Uterus (tissue), 4 donors: ENCODE results near the gene SAMD3. TPM values are rescaled to one million over a fixed set of nuclear protein-coding genes. Genes with fewer than 3 reads are reported as not detected.
"Not testable (repeated sequence)": the region's sequence is repeated elsewhere in the genome, so short reads cannot be mapped to it uniquely, and the experiment has no call there.

ENCODE experiments used
- DNase-seq, 2 donors: peaks; one replicate each; pipeline ENCODE4 v3.0.0-alpha.2; 2019 to 2020
- H3K27ac ChIP-seq, 2 donors: fragments of 200-600 bp; sonication (generic); 1 replicate in 1 of 2; 2 replicates in 1 of 2; pipeline ENCODE4 v1.5.1; 2016 to 2018
- H3K27me3 ChIP-seq, 2 donors: fragments of 200-600 bp; sonication (generic); one replicate each; pipeline ENCODE4 v1.5.1; 2018 to 2019; ENCODE audit warnings: control low read depth in 1 of 2
- H3K36me3 ChIP-seq, 2 donors: fragments of 200-600 bp; sonication (generic); one replicate each; pipeline ENCODE4 v1.5.1; 2019; ENCODE audit warnings: control low read depth in 1 of 2
- H3K4me1 ChIP-seq, 2 donors: fragments of 200-600 bp; sonication (generic); one replicate each; pipeline ENCODE4 v1.5.1; 2018 to 2019; ENCODE audit warnings: control low read depth in 1 of 2
- H3K4me3 ChIP-seq, 2 donors: fragments of 200-600 bp; sonication (generic); 1 replicate in 1 of 2; 2 replicates in 1 of 2; pipeline ENCODE4 v1.5.1; 2018 to 2019; ENCODE audit warnings: mild to moderate bottlenecking in 1 of 2
- H3K9me3 ChIP-seq, 2 donors: fragments of 200-600 bp; sonication (generic); one replicate each; pipeline ENCODE4 v1.5.1; 2019; ENCODE audit warnings: control low read depth in 1 of 2
- POLR2A ChIP-seq, 2 donors: fragments of 450-650 bp; IDR thresholded peaks; one replicate each; pipeline ENCODE4 v1.6.1; 2016; ENCODE audit warnings: antibody characterized with exemption in 2 of 2, mild to moderate bottlenecking in 1 of 2, moderate library complexity in 1 of 2
- intact Hi-C: fragments of 100-400 bp; cut with DNase I; formaldehyde crosslinking; loops from one replicate; pipeline ENCODE4 v1.15.1; 2023; ENCODE audit warnings: low total_unique reads
- total RNA-seq, 4 donors: library from RNA; depleted of rRNA in 3 of 4; stranded (reverse); fragments of >200 nt in 3 of 4; gene quantifications; one replicate each; pipeline versions ENCODE4 v1.1.0 to v1.2.4, GENCODE V29; 2014 to 2023
- TF ChIP-seq, protein P1 (sequence below), 4 experiments: fragments of 200-600 bp in 2 of 4; fragments of 450-650 bp in 2 of 4; sonication (generic) in 2 of 4; IDR thresholded peaks; one replicate each; pipeline ENCODE4 v1.5.1; 2016 to 2019; ENCODE audit warnings: antibody characterized with exemption in 4 of 4, mild to moderate bottlenecking in 2 of 4, moderate library complexity in 1 of 4
- donor health status: DM: yes; HTN: yes; CAD: no.

The SAMD3 gene, protein sequence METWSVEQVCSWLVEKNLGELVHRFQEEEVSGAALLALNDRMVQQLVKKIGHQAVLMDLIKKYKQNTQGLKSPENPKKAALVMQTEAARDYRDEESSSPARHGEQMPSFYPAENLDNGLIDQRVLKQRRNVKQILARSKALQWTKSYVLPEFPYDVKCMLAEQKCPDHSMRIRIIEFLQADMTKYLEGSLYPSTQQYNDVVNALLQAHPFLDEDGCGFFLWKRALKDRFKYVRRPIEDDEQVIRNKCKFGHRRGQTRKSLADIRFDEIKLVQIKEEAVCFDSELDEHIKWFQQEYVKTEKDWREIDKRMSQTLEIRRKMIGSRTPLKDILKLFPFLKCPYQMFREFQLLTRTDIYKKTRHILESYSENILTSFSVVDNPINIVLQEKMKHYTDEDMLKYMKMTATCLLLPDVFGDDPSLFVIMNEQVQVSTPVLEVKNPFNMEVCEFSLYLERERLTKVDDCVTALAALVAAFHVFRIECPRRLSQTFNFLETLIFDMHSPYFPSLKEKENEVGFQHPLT
- total RNA-seq: 10 to 100 TPM in 1 of 4 donors, 1 to 10 TPM in 3; 4.1 to 10.0 (median 4.5) TPM

DNA sequence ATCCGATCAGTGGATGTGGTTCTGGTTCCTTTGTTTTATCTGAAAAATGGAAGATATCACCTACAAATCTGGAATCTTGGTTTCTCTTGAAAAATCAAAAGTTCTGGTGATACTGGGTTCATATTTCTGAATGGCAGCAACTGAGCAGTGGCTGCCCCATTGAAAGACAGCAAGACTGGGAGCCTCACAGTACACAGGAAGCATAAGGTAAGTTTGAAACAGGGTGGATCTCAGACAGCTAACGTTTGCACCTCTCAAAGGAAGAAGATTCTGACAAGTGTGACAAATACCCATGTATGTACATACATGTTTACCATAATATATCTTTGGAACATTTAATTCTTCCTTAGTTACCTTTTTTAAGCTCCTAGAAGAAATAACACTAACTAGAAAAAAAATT lies at the start of gene SAMD3:
TSS of gene SAMD3 (minus strand) at position 177 of the 400 bp plus-strand sequence. CDS start 7,678 bp downstream, outside the sequence.
- H3K27me3 ChIP-seq: no peaks in the 10 kb centered on the region

DNA sequence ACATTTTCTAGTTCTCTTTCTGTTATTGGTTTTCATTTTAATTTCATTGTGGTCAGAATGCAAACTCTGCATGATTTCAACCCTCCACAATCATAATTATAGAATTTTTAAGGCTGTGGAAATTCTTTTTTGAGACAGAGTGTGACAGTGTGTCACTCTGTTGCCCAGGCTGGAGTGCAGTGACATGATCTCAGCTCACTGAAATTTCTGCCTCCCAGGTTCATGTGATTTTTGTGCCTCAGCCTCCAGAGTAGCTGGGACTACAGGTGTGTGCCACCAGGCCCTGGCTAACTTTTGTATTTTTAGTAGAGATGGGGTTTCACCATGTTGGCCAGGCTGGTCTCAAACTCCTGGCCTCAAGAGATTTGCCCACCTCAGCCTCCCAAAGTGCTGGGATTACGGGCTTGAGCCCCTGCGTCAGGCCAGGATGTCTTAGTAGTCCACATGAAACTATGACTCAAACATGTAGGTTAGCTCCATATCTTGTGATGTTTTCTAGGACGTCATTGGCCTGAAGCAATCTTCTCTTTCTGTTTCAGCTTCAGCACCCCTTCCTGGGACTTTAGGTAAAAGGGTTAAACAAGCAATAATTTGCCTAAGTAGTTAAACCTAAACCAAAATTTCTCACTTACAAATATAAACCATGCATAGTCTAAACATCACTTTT lies 47.4 kb upstream of the SAMD3 start:
- TF ChIP-seq, protein P1, sequence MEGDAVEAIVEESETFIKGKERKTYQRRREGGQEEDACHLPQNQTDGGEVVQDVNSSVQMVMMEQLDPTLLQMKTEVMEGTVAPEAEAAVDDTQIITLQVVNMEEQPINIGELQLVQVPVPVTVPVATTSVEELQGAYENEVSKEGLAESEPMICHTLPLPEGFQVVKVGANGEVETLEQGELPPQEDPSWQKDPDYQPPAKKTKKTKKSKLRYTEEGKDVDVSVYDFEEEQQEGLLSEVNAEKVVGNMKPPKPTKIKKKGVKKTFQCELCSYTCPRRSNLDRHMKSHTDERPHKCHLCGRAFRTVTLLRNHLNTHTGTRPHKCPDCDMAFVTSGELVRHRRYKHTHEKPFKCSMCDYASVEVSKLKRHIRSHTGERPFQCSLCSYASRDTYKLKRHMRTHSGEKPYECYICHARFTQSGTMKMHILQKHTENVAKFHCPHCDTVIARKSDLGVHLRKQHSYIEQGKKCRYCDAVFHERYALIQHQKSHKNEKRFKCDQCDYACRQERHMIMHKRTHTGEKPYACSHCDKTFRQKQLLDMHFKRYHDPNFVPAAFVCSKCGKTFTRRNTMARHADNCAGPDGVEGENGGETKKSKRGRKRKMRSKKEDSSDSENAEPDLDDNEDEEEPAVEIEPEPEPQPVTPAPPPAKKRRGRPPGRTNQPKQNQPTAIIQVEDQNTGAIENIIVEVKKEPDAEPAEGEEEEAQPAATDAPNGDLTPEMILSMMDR (IDR thresholded peaks at IDR 0.05): no peak
- TF ChIP-seq POLR2A (IDR thresholded peaks at IDR 0.05): no peak
- intact Hi-C loops: no loop called here
- H3K9me3 ChIP-seq: peaks cover 0 to 13% of the 10 kb centered on the region in 2 donors

More for the DNA sequence above, at the start of gene SAMD3:
- H3K9me3 ChIP-seq: no peaks in the 10 kb centered on the region
- TF ChIP-seq POLR2A (IDR thresholded peaks at IDR 0.05): no peak
- TF ChIP-seq, protein P1 (IDR thresholded peaks at IDR 0.05): no peak
- H3K4me1 ChIP-seq: no peaks in the 10 kb centered on the region
- no peak within 1 kb of the TSS for H3K27ac ChIP-seq
- intact Hi-C loops: no loop called here
- DNase-seq: no peak
- no peak within 1 kb of the TSS for H3K4me3 ChIP-seq
- H3K36me3 ChIP-seq: no peaks in the 10 kb centered on the region

DNA sequence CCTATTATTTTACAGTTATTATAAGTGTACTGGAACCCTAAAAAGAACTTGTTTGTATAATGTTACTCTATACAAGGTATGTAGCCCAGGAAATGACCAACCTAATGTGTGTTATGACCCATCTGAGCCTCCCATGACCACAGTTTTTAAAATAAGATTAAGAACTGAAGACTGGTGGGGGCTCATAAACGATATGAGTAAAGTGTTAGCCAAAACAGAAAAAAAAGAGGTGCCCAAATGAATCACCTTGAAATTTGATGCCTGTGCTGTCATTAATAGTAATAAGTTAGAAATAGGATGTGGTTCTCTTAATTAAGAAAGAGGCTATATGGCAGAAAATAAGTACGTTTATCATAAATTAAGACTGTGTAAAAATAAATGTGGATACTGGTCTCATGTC lies 42.8 kb upstream of the SAMD3 start:
- H3K27me3 ChIP-seq, H3K36me3 ChIP-seq, H3K27ac ChIP-seq, H3K9me3 ChIP-seq, H3K4me3 ChIP-seq, DNase-seq, H3K4me1 ChIP-seq, intact Hi-C loops: not testable (repeated sequence)

More for the DNA sequence above, 47.4 kb upstream of the SAMD3 start:
- H3K4me1 ChIP-seq: no peaks in the 10 kb centered on the region
- DNase-seq: no peak
- no peaks in the 10 kb centered on the region for H3K27me3 ChIP-seq
- no peak overlapping the region for H3K27ac ChIP-seq
- H3K36me3 ChIP-seq: no peaks in the 10 kb centered on the region
- H3K4me3 ChIP-seq: no peak overlapping the region

DNA sequence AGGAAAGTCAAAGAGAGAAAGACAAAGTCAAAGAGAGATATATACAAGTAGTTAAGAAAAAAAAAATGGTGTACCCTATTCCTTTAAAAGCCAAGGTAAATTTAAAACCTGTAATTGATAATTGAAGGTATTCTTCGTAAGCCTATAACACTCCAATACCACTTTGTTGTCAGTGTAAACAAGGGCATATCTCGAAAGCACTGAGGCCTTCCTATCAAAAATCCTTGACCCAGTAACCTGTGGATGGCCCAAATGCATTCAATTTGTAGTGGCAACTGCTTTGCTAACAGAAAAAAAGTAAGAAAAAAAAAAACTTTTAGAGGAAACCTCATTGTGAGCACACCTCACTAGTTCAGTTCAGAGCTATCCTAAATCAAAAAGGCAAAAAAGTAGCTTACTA lies 39.3 kb upstream of the SAMD3 start:
- intact Hi-C loops: no loop called here
- DNase-seq: no peak
- no peaks in the 10 kb centered on the region for H3K4me1 ChIP-seq
- no peaks in the 10 kb centered on the region for H3K36me3 ChIP-seq
- no peaks in the 10 kb centered on the region for H3K27me3 ChIP-seq
- H3K4me3 ChIP-seq: no peak overlapping the region
- no peak overlapping the region for H3K27ac ChIP-seq
- H3K9me3 ChIP-seq: no peaks in the 10 kb centered on the region
- no peak for TF ChIP-seq POLR2A (IDR thresholded peaks at IDR 0.05)
- TF ChIP-seq, protein P1 (IDR thresholded peaks at IDR 0.05): no peak

DNA sequence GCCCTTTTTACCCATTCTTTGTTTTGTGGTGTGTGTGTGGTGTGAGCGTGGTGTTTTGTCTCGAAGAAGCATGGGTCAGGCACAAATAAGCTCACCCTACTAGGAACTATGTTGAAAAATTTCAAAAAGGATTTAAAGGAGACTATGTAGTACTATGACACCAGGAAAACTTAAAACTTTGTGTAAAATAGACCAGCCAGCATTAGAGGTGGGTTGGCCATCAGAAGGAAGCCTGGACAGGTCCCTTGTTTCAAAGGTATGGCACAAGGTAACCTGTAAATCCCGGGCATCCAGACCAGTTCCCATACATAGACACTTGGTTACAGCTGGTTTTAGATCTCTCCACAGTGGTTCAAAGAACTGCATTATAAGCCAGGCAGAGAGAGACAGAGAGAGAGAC lies 38.8 kb upstream of the SAMD3 start:
- H3K4me1 ChIP-seq, H3K9me3 ChIP-seq, H3K27me3 ChIP-seq, H3K36me3 ChIP-seq, DNase-seq, H3K27ac ChIP-seq, intact Hi-C loops, H3K4me3 ChIP-seq: not testable (repeated sequence)

DNA sequence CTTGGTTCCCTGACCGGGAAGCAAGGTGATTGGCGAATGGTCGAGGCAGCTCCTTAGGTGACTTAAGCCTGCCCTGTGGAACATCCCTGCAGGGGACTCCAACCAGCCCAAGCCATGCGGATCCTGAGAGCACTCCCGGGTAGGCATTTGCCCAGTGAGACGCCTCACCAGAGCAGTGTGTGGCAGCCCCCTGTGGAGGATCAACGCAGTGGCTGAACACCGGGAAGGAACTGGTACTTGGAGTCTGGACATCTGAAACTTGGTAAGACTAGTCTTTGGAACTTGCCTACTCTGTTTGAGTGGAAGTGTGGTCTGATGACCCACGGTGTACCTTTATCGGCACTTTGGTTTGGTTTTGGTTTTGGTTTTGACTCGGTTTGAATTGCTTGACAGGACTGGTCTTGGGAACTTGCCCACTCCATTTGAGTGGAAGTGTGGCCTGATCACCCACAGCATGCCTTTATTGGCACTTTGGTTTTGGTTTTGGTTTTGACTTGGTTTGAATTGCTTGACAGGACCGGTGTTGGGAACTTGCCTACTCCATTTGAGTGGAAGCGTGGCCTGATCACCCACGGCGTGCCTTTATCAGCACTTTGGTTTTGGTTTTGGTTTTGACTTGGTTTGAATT lies 38.0 kb upstream of the SAMD3 start:
- DNase-seq, H3K4me1 ChIP-seq, H3K4me3 ChIP-seq, H3K27me3 ChIP-seq, H3K36me3 ChIP-seq, H3K9me3 ChIP-seq, intact Hi-C loops, H3K27ac ChIP-seq: not testable (repeated sequence)

DNA sequence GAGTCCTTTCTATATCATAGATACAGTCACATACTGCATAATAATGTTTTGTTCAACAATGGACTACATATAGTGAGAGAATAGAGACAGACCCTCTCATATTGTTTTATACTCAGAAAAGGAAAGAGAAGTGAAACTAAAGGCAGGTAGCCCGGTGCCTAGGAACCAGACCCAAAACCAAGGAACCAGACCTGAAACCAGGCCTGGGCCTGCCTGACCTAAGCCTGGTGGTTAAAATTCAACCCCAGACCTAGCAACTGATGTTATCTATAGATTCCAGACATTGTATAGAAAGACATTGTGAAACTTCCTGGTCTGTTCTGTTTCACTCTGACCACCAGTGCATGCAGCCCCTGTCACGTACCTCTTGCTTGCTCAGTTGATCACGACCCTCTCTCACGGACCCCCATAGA lies 37.3 kb upstream of the SAMD3 start:
- DNase-seq: not testable (repeated sequence)

More for the DNA sequence above, 37.3 kb upstream of the SAMD3 start:
- H3K4me1 ChIP-seq, intact Hi-C loops, H3K27me3 ChIP-seq, H3K4me3 ChIP-seq, H3K27ac ChIP-seq, H3K36me3 ChIP-seq, H3K9me3 ChIP-seq: not testable (repeated sequence)
